ENCODE measurements around the gene ARFGEF3. TPM values are rescaled to one million over a fixed set of nuclear protein-coding genes. Genes with fewer than 3 reads are reported as not detected.
A peak's percentile ranks its signal among the peaks of the same experiment; 100 is the strongest.

The ARFGEF3 gene
- total RNA-seq, 3 donors from 2014 or later, result 10.1 to 24.3 (median 21.1) TPM

GRCh38 chr6:138275976-138276375 is 114.2 kb downstream of the ARFGEF3 start:
- ATAC-seq (no peak), DNase-seq (no peak)
- H3K9me3 ChIP-seq, result no peaks in the 10 kb centered on the region
- no peak overlapping the region for H3K4me3 ChIP-seq
- no peaks in the 10 kb centered on the region for H3K4me1 ChIP-seq (ENCODE audit: low read depth)
- no peaks in the 10 kb centered on the region for H3K36me3 ChIP-seq (ENCODE audit: low read depth)
- intact Hi-C loops (cut with DNase I, micrococcal nuclease), result no loop called here
- no peak for TF ChIP-seq CTCF (IDR thresholded peaks at IDR 0.05)

DNA sequence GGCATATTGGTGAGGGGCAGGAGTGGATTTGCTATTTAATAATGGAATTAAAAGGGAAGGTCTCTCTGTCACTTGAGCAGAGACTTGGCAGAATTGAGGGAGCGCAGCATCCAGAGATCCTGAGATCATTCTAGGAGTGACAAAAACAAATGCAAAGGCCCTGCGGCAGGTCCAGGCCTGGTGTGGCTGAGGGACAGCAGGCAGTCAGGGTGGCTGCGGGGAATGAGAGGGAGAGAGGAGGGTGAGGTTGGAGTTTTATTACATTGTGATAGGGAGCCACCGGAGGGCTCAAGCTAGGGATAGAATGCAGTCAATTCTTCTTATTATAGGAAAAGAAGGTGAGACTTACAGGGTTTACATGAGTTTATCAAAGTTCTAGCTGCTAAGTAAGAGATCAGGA is 116.1 kb downstream of the ARFGEF3 start:
- Histone ChIP-seq H3K9me3 (no peaks in the 10 kb centered on the region), H3K36me3 (ENCODE audit: low read depth) (no peaks in the 10 kb centered on the region), H3K4me1 (ENCODE audit: low read depth) (no peaks in the 10 kb centered on the region), H3K4me3 (no peak overlapping the region)
- DNase-seq, result no peak
- no peak for ATAC-seq
- intact Hi-C loops (cut with DNase I, micrococcal nuclease), result no loop called here
- TF ChIP-seq CTCF (IDR thresholded peaks at IDR 0.05), result no peak

DNA sequence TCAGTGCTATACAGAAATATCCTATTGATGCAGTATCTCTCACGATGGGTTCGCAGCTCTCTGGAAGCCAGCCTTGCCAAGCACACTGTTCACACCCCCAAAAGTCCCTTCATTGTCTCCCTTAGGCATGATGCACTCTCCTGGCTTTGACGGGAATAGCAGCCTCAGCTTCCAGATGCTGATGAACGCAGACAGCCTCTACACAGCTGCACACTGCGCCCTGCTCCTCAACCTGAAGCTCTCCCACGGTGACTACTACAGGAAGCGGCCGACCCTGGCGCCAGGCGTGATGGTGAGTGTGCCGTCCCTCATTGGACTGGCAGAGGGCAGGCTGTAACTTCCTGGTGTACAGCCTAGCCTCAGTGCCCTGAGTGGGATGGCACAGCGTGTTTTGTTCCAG is 116.6 kb downstream of the ARFGEF3 start:
- Histone ChIP-seq H3K9me3 (no peaks in the 10 kb centered on the region), H3K4me1 (ENCODE audit: low read depth) (no peaks in the 10 kb centered on the region), H3K4me3 (no peak overlapping the region), H3K36me3 (ENCODE audit: low read depth) (no peaks in the 10 kb centered on the region)
- no peak for TF ChIP-seq CTCF (IDR thresholded peaks at IDR 0.05)
- intact Hi-C loops (cut with DNase I, micrococcal nuclease), result no loop called here
- peak; percentile 52 for ATAC-seq
- peak in 1 of 3 donors; percentile 17 for DNase-seq

DNA sequence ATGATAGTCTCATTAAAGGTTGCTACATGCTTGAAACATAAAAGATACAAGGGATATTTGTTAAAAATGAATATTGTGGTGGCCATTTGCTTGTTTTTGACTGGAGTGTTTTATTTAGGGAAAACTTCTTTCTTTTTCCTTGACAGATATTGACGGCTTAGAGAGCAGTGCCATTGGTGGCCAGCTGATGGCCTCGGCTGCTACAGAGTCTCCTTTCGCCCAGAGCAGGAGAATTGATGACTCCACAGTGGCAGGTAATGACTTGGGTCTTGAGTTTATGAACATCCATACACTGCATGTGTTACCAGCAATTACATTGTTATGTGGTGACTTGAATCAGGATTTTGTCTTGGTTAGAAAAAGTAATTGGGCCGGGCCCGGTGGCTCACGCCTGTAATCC is 124.1 kb downstream of the ARFGEF3 start:
- Histone ChIP-seq H3K36me3 (ENCODE audit: low read depth) (no peaks in the 10 kb centered on the region), H3K9me3 (no peaks in the 10 kb centered on the region), H3K4me3 (no peak overlapping the region), H3K4me1 (ENCODE audit: low read depth) (no peaks in the 10 kb centered on the region)
- ATAC-seq (no peak), DNase-seq (no peak)
- no peak for TF ChIP-seq CTCF (IDR thresholded peaks at IDR 0.05)
- intact Hi-C loops (cut with DNase I, micrococcal nuclease), result loop anchor here (5.0 kb wide), 1 partner anchor 168 kb away; no protein-coding TSS in a partner anchor

DNA sequence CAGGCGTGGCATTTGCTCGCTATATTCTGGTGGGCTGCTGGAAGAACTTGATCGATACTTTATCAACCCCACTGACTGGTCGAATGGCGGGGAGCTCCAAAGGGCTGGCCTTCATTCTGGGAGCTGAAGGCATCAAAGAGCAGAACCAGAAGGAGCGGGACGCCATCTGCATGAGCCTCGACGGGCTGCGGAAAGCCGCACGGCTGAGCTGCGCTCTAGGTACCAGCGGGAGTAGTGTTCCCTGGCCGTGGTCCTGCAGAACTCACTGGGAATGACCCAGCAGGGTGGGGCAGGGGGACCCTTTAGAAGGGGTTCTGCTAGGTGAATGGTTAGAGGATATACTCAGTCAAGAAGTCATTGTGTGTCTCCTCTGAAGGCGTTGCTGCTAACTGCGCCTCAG is 125.0 kb downstream of the ARFGEF3 start:
- no peak for ATAC-seq
- no peak for DNase-seq
- Histone ChIP-seq H3K4me1 (ENCODE audit: low read depth) (no peaks in the 10 kb centered on the region), H3K9me3 (no peaks in the 10 kb centered on the region), H3K4me3 (no peak overlapping the region), H3K36me3 (ENCODE audit: low read depth) (no peaks in the 10 kb centered on the region)
- no peak for TF ChIP-seq CTCF (IDR thresholded peaks at IDR 0.05)
- intact Hi-C loops (cut with DNase I, micrococcal nuclease), result loop anchor here (5.0 kb wide), 1 partner anchor 169 kb away; no protein-coding TSS in a partner anchor

All from mucosa of descending colon (tissue), 3 donors.